NB4 (cell line): ENCODE results near the gene NDC1.

Source experiments
- DNase-seq: peaks from one replicate; pipeline ENCODE4 v3.0.0; 2010; ENCODE audit warnings: low read depth
- H3K4me3 ChIP-seq: one replicate; pipeline ENCODE4 v1.5.1; 2011; ENCODE audit warnings: mild to moderate bottlenecking, low read depth, low read length, moderate library complexity
- CTCF ChIP-seq: IDR thresholded peaks from one replicate; pipeline ENCODE4 v1.5.1; 2012; ENCODE audit warnings: low read depth, low read length
- MAX ChIP-seq: IDR thresholded peaks from 2 replicates; pipeline ENCODE4 v1.6.1; 2011; ENCODE audit warnings: low read depth, low read length
- MYC ChIP-seq: IDR thresholded peaks from 2 replicates; pipeline ENCODE4 v1.6.1; 2011; ENCODE audit warnings: low read depth, low read length
- POLR2A ChIP-seq: IDR thresholded peaks from 2 replicates; pipeline ENCODE4 v1.6.1; 2011; ENCODE audit warnings: mild to moderate bottlenecking; ENCODE audit not compliant: insufficient read length; ENCODE audit errors: extremely low read depth

Gene NDC1

GRCh38 chr1:53850082-53850673 lies 12.1 kb upstream of the NDC1 start:
- DNase-seq = no peak
- TF ChIP-seq MAX (no peak), MYC (no peak), POLR2A (no peak), CTCF (no peak)
- H3K4me3 ChIP-seq = no peak overlapping the region

- H3K4me3 ChIP-seq = no peak overlapping the region
- TF ChIP-seq POLR2A (no peak), MYC (no peak), CTCF (no peak), MAX (no peak)
- DNase-seq = peak; percentile 29
Measured at GRCh38 chr1:53847980-53848379, 9.9 kb upstream of the NDC1 start.

- no peak overlapping the region for H3K4me3 ChIP-seq
- TF ChIP-seq MYC (no peak), CTCF (no peak), POLR2A (no peak), MAX (no peak)
- no peak for DNase-seq
Measured at GRCh38 chr1:53842347-53842746, 4.3 kb upstream of the NDC1 start.

GRCh38 chr1:53838654-53838974 lies 518 bp upstream of the NDC1 start:
- peak overlapping the region; percentile 100 for H3K4me3 ChIP-seq
- TF ChIP-seq MYC (no peak; the same call in 1 of the 2 replicates), CTCF (no peak), POLR2A (no peak), MAX (no peak)
- DNase-seq = no peak

GRCh38 chr1:53837646-53837923 lies 511 bp downstream of the NDC1 start:
- peak; percentile 28 for DNase-seq
- TF ChIP-seq MYC (no peak), POLR2A (no peak), MAX (no peak), CTCF (no peak)

GRCh38 chr1:53835491-53835890 lies 2.6 kb downstream of the NDC1 start:
- H3K4me3 ChIP-seq = peak overlapping the region; percentile 8
- no peak for DNase-seq
- TF ChIP-seq MYC (no peak), CTCF (no peak), MAX (no peak), POLR2A (no peak)

More at GRCh38 chr1:53837646-53837923, 511 bp downstream of the NDC1 start:
- H3K4me3 ChIP-seq = peak overlapping the region; percentile 100
